H1 (cell line): ENCODE data around the gene UMOD. TPM values are rescaled to one million over a fixed set of nuclear protein-coding genes. Genes with fewer than 3 reads are reported as not detected.

Experiments
- CTCF ChIA-PET: fragments of 300-600 bp; sonication (Branson Sonifier 250); formaldehyde crosslinking; loops from one replicate; lab custom pipeline; 2021; ENCODE audit not compliant: partially characterized antibody; lab: Charles Lee
- POLR2A ChIA-PET: fragments of 300-600 bp; sonication (Branson Sonifier 250); formaldehyde crosslinking; loops from one replicate; lab custom pipeline; 2021; ENCODE audit warnings: inconsistent platforms; ENCODE audit not compliant: partially characterized antibody; lab: Charles Lee
- DNase-seq, 2 experiments: peaks; one replicate each; pipeline versions ENCODE4 v3.0.0 to v3.0.0-alpha.2; 2010 to 2022; ENCODE audit warnings: low spot score in 2 of 2, low read depth in 1 of 2, mixed read lengths in 1 of 2
- FAIRE-seq: peaks from 2 replicates; lab custom pipeline; 2011; peaks lifted over from hg19 to GRCh38; lab: Jason Lieb, UNC
- H2AFZ ChIP-seq: 2 replicates; pipeline ENCODE4 v1.8.1; 2012; ENCODE audit warnings: low read length, inconsistent platforms
- H2AK5ac ChIP-seq: 2 replicates; pipeline ENCODE4 v1.6.1; 2013; ENCODE audit warnings: low read depth, low read length
- H2BK120ac ChIP-seq: replicated peaks from 2 replicates; pipeline ENCODE3; 2013; ENCODE audit warnings: low read depth, low read length, inconsistent platforms
- H2BK12ac ChIP-seq: 2 replicates; pipeline ENCODE4 v1.6.1; 2013; ENCODE audit warnings: low read depth, low read length
- H2BK15ac ChIP-seq: 2 replicates; pipeline ENCODE4 v1.6.1; 2013; ENCODE audit warnings: low read length
- H2BK20ac ChIP-seq: 2 replicates; pipeline ENCODE4 v1.6.1; 2013; ENCODE audit warnings: low read length
- H2BK5ac ChIP-seq: 2 replicates; pipeline ENCODE4 v1.6.1; 2013; ENCODE audit warnings: low read depth, low read length
- H3K14ac ChIP-seq: 2 replicates; pipeline ENCODE4 v1.6.1; 2013; ENCODE audit warnings: inconsistent platforms; ENCODE audit not compliant: insufficient read length
- H3K18ac ChIP-seq: 2 replicates; pipeline ENCODE4 v1.6.1; 2013; ENCODE audit warnings: low read length; ENCODE audit errors: extremely low read depth
- H3K23ac ChIP-seq: 2 replicates; pipeline ENCODE4 v1.6.1; 2013; ENCODE audit warnings: inconsistent platforms; ENCODE audit not compliant: insufficient read length
- H3K23me2 ChIP-seq: 2 replicates; pipeline ENCODE4 v1.6.1; 2013; ENCODE audit warnings: low read depth, low read length
- H3K27ac ChIP-seq: 2 replicates; pipeline ENCODE4 v1.6.1; 2011; ENCODE audit warnings: low read depth, low read length, inconsistent platforms
- H3K27me3 ChIP-seq, 4 experiments: replicated peaks in 1 of 4; 1 replicate in 1 of 4; 2 replicates in 3 of 4; pipeline versions ENCODE4 v1.6.1 to v1.8.1; 2011 to 2013; ENCODE audit warnings: low read length in 3 of 4, mild to moderate bottlenecking in 3 of 4, inconsistent platforms in 2 of 4, mixed read lengths in 2 of 4, moderate library complexity in 1 of 4; ENCODE audit not compliant: control insufficient read depth in 3 of 4, insufficient read depth in 3 of 4; ENCODE audit errors: extremely low read depth in 1 of 4
- H3K36me3 ChIP-seq, 4 experiments: 2 replicates each; pipeline versions ENCODE4 v1.6.1 to v1.8.1; 2011 to 2013; ENCODE audit warnings: mild to moderate bottlenecking in 4 of 4, low read length in 3 of 4, moderate library complexity in 2 of 4, control low read depth in 1 of 4, inconsistent platforms in 1 of 4; ENCODE audit not compliant: insufficient read depth in 4 of 4, control insufficient read depth in 2 of 4
- H3K4ac ChIP-seq: replicated peaks from 2 replicates; pipeline ENCODE3; 2013; ENCODE audit warnings: low read length, low read depth, mixed read lengths, inconsistent platforms; ENCODE audit not compliant: insufficient read length
- H3K4me1 ChIP-seq, 4 experiments: replicated peaks in 1 of 4; 1 replicate in 1 of 4; 2 replicates in 3 of 4; pipeline versions ENCODE4 v1.6.1 to v1.8.1; 2011 to 2013; ENCODE audit warnings: low read length in 3 of 4, inconsistent platforms in 2 of 4, mixed read lengths in 1 of 4; ENCODE audit not compliant: insufficient read depth in 4 of 4, control insufficient read depth in 3 of 4
- H3K4me2 ChIP-seq, 2 experiments: 2 replicates each; pipeline versions ENCODE4 v1.6.1 to v1.8.1; 2011 to 2013; ENCODE audit warnings: low read depth in 2 of 2, low read length in 2 of 2, control low read depth in 1 of 2, inconsistent platforms in 1 of 2, mild to moderate bottlenecking in 1 of 2; ENCODE audit not compliant: insufficient read depth in 1 of 2
- H3K4me3 ChIP-seq, 4 experiments: fragments of 200-600, 300-600 bp in 1 of 4; sonication (generic), shearing (Covaris generic), sonication (Bioruptor Twin) in 1 of 4; 2 replicates each; pipeline versions ENCODE4 v1.5.1 to v1.8.1; 2011 to 2016; ENCODE audit warnings: low read length in 4 of 4, low read depth in 3 of 4, control low read depth in 2 of 4, inconsistent platforms in 2 of 4, mild to moderate bottlenecking in 2 of 4, mixed read lengths in 1 of 4, moderate library complexity in 1 of 4; ENCODE audit not compliant: insufficient read depth in 2 of 4; ENCODE audit errors: extremely low read depth in 1 of 4
- H3K56ac ChIP-seq: replicated peaks from 2 replicates; pipeline ENCODE3; 2013; ENCODE audit warnings: low read depth, mild to moderate bottlenecking, mixed read lengths, low read length, inconsistent platforms; ENCODE audit not compliant: insufficient read length
- H3K79me1 ChIP-seq: 2 replicates; pipeline ENCODE4 v1.6.1; 2013; ENCODE audit warnings: low read depth, low read length, control low read depth
- H3K79me2 ChIP-seq, 2 experiments: 2 replicates each; pipeline versions ENCODE4 v1.6.1 to v1.8.1; 2012 to 2013; ENCODE audit warnings: low read length in 2 of 2, mild to moderate bottlenecking in 2 of 2, inconsistent platforms in 1 of 2; ENCODE audit not compliant: insufficient read depth in 2 of 2, control insufficient read depth in 1 of 2
- H3K9ac ChIP-seq, 4 experiments: replicated peaks in 1 of 4; 1 replicate in 1 of 4; 2 replicates in 3 of 4; pipeline versions ENCODE4 v1.6.1 to v1.8.1; 2011 to 2013; ENCODE audit warnings: low read depth in 3 of 4, low read length in 3 of 4, control low read depth in 2 of 4, mild to moderate bottlenecking in 2 of 4, moderate library complexity in 2 of 4, inconsistent platforms in 1 of 4; ENCODE audit errors: extremely low read depth in 1 of 4
- H3K9me3 ChIP-seq, 2 experiments: 2 replicates each; pipeline versions ENCODE4 v1.6.1 to v1.8.1; 2012 to 2013; ENCODE audit warnings: mild to moderate bottlenecking in 2 of 2, moderate library complexity in 2 of 2, control low read depth in 1 of 2, inconsistent platforms in 1 of 2, low read depth in 1 of 2, low read length in 1 of 2, mixed read lengths in 1 of 2; ENCODE audit not compliant: insufficient read depth in 2 of 2
- H4K20me1 ChIP-seq, 2 experiments: replicated peaks in 1 of 2; 2 replicates each; pipeline versions ENCODE3 to v1.8.1; 2011 to 2013; ENCODE audit warnings: inconsistent platforms in 2 of 2, low read length in 2 of 2, mild to moderate bottlenecking in 1 of 2; ENCODE audit not compliant: insufficient read depth in 2 of 2, control insufficient read depth in 1 of 2
- H4K5ac ChIP-seq: 2 replicates; pipeline ENCODE4 v1.6.1; 2013; ENCODE audit warnings: low read length, low read depth, mixed read lengths, inconsistent platforms; ENCODE audit not compliant: insufficient read length
- H4K8ac ChIP-seq: 2 replicates; pipeline ENCODE4 v1.8.0; 2013; ENCODE audit warnings: mild to moderate bottlenecking, moderate library complexity, low read length, inconsistent platforms; ENCODE audit not compliant: insufficient read depth; ENCODE audit errors: extremely low read depth
- H4K91ac ChIP-seq: replicated peaks from 2 replicates; pipeline ENCODE3; 2013; ENCODE audit warnings: low read length, mixed read lengths, inconsistent platforms; ENCODE audit not compliant: insufficient read length
- BCL11A ChIP-seq, 2 experiments: IDR thresholded peaks; one replicate each; pipeline ENCODE4 v1.6.1; 2011; ENCODE audit warnings: low read depth in 2 of 2, low read length in 2 of 2, mild to moderate bottlenecking in 2 of 2
- BRCA1 ChIP-seq: IDR thresholded peaks from 2 replicates; pipeline ENCODE4 v1.6.1; 2012; ENCODE audit warnings: low read depth, low read length, improper control_type of control experiment
- CREB1 ChIP-seq: IDR thresholded peaks from 2 replicates; pipeline ENCODE4 v1.6.1; 2012; ENCODE audit warnings: inconsistent platforms
- EGR1 ChIP-seq: IDR thresholded peaks from 2 replicates; pipeline ENCODE4 v1.6.1; 2011; ENCODE audit warnings: low read depth, low read length, borderline replicate concordance
- GABPA ChIP-seq: IDR thresholded peaks from 2 replicates; pipeline ENCODE4 v1.6.1; 2011; ENCODE audit warnings: mild to moderate bottlenecking, low read length, moderate library complexity, borderline replicate concordance; ENCODE audit not compliant: insufficient read depth
- SIX5 ChIP-seq: IDR thresholded peaks from 2 replicates; pipeline ENCODE4 v1.6.1; 2011; ENCODE audit warnings: mild to moderate bottlenecking, low read depth, low read length
- TBP ChIP-seq: IDR thresholded peaks from 2 replicates; pipeline ENCODE4 v1.6.1; 2011; ENCODE audit warnings: low read depth, low read length, improper control_type of control experiment
- WGBS, 2 experiments: shearing (Covaris generic) in 1 of 2; methylation state at CpG; one replicate each; pipeline versions ENCODE4 v1.1.6 to v1.1.7; 2013 to 2015; ENCODE audit warnings: low lambda C conversion rate in 2 of 2, mixed read lengths in 2 of 2, inconsistent platforms in 1 of 2, low coverage in 1 of 2, missing lambda C conversion rate in 1 of 2; ENCODE audit not compliant: insufficient replicate concordance in 2 of 2, insufficient coverage in 1 of 2, insufficient read length in 1 of 2; ENCODE audit errors: extremely low coverage in 1 of 2, missing lambda C conversion rate in 1 of 2; 5-methylcytosine and 5-hydroxymethylcytosine counted together
- polyA plus RNA-seq, 7 experiments: library from polyadenylated mRNA; depleted of rRNA in 3 of 7; stranded (reverse) in 5 of 7; unstranded in 2 of 7; fragments of >200 nt in 5 of 7; fragments of 200-250 nt in 2 of 7; gene quantifications; 1 replicate in 5 of 7; 2 replicates in 1 of 7; 4 replicates in 1 of 7; pipeline versions ENCODE4 v1.2.1 to v1.2.3, GENCODE V29; 2011 to 2013; ENCODE audit warnings: missing spikeins in 2 of 7, mixed read lengths in 2 of 7
- total RNA-seq: library from RNA; stranded (reverse); fragmentation: NEBNext Ultra II Directional; extraction: Animal tissue kit (Norgen Biotek cat#: 25700); gene quantifications from 2 replicates; pipeline ENCODE4 v1.2.1, GENCODE V29; 2021
- TF ChIP-seq, protein P1 (sequence below), 3 experiments: IDR thresholded peaks; 1 replicate in 2 of 3; 2 replicates in 1 of 3; pipeline versions ENCODE4 v1.5.1 to v1.6.1; 2011; ENCODE audit warnings: low read length in 3 of 3, mild to moderate bottlenecking in 3 of 3, inconsistent platforms in 2 of 3, low read depth in 1 of 3, moderate library complexity in 1 of 3; ENCODE audit not compliant: insufficient read depth in 1 of 3; ENCODE audit errors: control extremely low read depth in 1 of 3

Gene UMOD
- total and polyA plus RNA-seq, 2 of the 8 experiments (the other 6 are each of a cell fraction or from before 2014, with no cell fraction given), result not detected

DNA sequence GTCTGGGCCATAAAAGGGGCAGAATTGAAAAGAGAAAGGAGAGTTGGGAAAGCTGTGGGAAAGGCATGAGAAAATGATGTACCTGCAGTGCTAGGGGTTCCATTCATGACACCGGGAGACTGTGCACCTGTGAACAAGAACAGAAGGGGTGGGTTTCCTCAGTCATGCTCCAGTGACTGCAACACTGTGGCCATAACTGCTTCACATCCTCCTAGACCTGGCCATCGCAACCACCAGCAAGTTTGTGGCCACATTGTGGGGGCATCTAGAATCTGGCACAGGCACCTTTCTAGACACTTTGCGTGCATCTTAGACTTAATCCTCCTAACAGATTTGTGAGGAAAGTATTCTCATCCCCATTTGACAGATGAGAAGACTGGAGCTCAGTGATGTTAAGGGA is 37.9 kb downstream of the UMOD start:
- H3K79me1 ChIP-seq, result no peaks in the 10 kb centered on the region
- TF ChIP-seq GABPA, result no peak
- TF ChIP-seq CREB1, result no peak
- no peak for TF ChIP-seq BRCA1
- TF ChIP-seq EGR1, result no peak
- TF ChIP-seq, protein P1, sequence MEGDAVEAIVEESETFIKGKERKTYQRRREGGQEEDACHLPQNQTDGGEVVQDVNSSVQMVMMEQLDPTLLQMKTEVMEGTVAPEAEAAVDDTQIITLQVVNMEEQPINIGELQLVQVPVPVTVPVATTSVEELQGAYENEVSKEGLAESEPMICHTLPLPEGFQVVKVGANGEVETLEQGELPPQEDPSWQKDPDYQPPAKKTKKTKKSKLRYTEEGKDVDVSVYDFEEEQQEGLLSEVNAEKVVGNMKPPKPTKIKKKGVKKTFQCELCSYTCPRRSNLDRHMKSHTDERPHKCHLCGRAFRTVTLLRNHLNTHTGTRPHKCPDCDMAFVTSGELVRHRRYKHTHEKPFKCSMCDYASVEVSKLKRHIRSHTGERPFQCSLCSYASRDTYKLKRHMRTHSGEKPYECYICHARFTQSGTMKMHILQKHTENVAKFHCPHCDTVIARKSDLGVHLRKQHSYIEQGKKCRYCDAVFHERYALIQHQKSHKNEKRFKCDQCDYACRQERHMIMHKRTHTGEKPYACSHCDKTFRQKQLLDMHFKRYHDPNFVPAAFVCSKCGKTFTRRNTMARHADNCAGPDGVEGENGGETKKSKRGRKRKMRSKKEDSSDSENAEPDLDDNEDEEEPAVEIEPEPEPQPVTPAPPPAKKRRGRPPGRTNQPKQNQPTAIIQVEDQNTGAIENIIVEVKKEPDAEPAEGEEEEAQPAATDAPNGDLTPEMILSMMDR (IDR thresholded peaks at IDR 0.05; ENCODE audit: control extremely low read depth in 1 of 3, insufficient read depth in 1 of 3, low read depth in 1 of 3, low read length in 3 of 3), result no peak
- TF ChIP-seq SIX5, result no peak
- TF ChIP-seq TBP, result no peak
- no peak for TF ChIP-seq BCL11A (IDR thresholded peaks at IDR 0.05; ENCODE audit: low read depth in 2 of 2, low read length in 2 of 2)
- H3K36me3 ChIP-seq, result no peaks in the 10 kb centered on the region
- no peaks in the 10 kb centered on the region for H3K23me2 ChIP-seq
- H3K9ac ChIP-seq, result no peak overlapping the region
- H4K91ac ChIP-seq, result no peak overlapping the region
- H2AK5ac ChIP-seq, result no peak overlapping the region
- no peak overlapping the region for H3K56ac ChIP-seq
- H2BK5ac ChIP-seq, result no peak overlapping the region
- ChIA-PET CTCF (interaction anchor here (0.8 to 1.7 kb wide), 3 partner anchors 14 to 407 kb away, joined by 3 to 8 read pairs (median 3); no protein-coding TSS in a partner anchor), POLR2A (no interaction called here)
- H3K4me3 ChIP-seq, result no peak overlapping the region
- H3K27me3 ChIP-seq, result no peaks in the 10 kb centered on the region; a peak in 1 of 7 replicates
- H4K8ac ChIP-seq, result no peak overlapping the region
- H3K4me1 ChIP-seq, result no peaks in the 10 kb centered on the region
- no peaks in the 10 kb centered on the region for H4K20me1 ChIP-seq
- H3K4me2 ChIP-seq, result no peak overlapping the region
- WGBS, 2 experiments, result 85% methylated on average over 3 of the region's 3 CpGs; no CpG with 5 or more reads in 1 of the 2 experiments
- no peak overlapping the region for H3K14ac ChIP-seq
- peaks cover 0 to 2% of the 10 kb centered on the region in 2 experiments; a peak in 1 of 4 replicates for H3K9me3 ChIP-seq
- no peak overlapping the region for H3K23ac ChIP-seq
- no peak overlapping the region for H3K27ac ChIP-seq
- no peak overlapping the region for H4K5ac ChIP-seq
- H2BK20ac ChIP-seq, result no peak overlapping the region
- no peak overlapping the region for H2BK15ac ChIP-seq
- no peak overlapping the region for H2BK120ac ChIP-seq
- no peak overlapping the region for H3K4ac ChIP-seq
- FAIRE-seq (no peak), DNase-seq (no peak)
- H2BK12ac ChIP-seq, result no peak overlapping the region
- no peaks in the 10 kb centered on the region for H3K79me2 ChIP-seq
- H3K18ac ChIP-seq, result no peak overlapping the region
- no peak overlapping the region for H2AFZ ChIP-seq
